ENCODE measurements around the gene DQX1.

DQX1 gene

GRCh38 chr2:74525717-74526648, at the start of gene DQX1:
Gene DQX1 (minus strand): TSS chr2:74526231. CDS start chr2:74525729, 502 bp downstream.
- H3K4me3 ChIP-seq (ENCODE audit: low read depth, low read length) = no peak within 1 kb of the TSS
- TF ChIP-seq CTCF (IDR thresholded peaks at IDR 0.05; ENCODE audit: low read depth, low read length, missing control alignments) = no peak
- in situ Hi-C loops (cut with HindIII; ENCODE audit: low sequenced_read_pairs) = loop anchor here (5.0 kb wide), 1 partner anchor 89 kb away; no protein-coding TSS in a partner anchor
- no peak for DNase-seq (ENCODE audit: low read depth)

- no peak overlapping the region for H3K4me3 ChIP-seq (ENCODE audit: low read depth, low read length)
- DNase-seq (ENCODE audit: low read depth) = no peak
- in situ Hi-C loops (cut with HindIII; ENCODE audit: low sequenced_read_pairs) = loop anchor here (5.0 kb wide), 1 partner anchor 83 kb away; no protein-coding TSS in a partner anchor
- no peak for TF ChIP-seq CTCF (IDR thresholded peaks at IDR 0.05; ENCODE audit: low read depth, low read length, missing control alignments)
These were observed 49.3 kb upstream of the DQX1 start for GRCh38 chr2:74575320-74575719.

- DNase-seq (ENCODE audit: low read depth) = no peak
These were observed 47.9 kb upstream of the DQX1 start for GRCh38 chr2:74573747-74574562.

GRCh38 chr2:74572178-74572925, 46.3 kb upstream of the DQX1 start:
- in situ Hi-C loops (cut with HindIII; ENCODE audit: low sequenced_read_pairs) = no loop called here
- no peak for DNase-seq (ENCODE audit: low read depth)
- no peak overlapping the region for H3K4me3 ChIP-seq (ENCODE audit: low read depth, low read length)
- TF ChIP-seq CTCF (IDR thresholded peaks at IDR 0.05; ENCODE audit: low read depth, low read length, missing control alignments) = no peak

More at GRCh38 chr2:74573747-74574562, 47.9 kb upstream of the DQX1 start:
- no peak overlapping the region for H3K4me3 ChIP-seq (ENCODE audit: low read depth, low read length)
- in situ Hi-C loops (cut with HindIII; ENCODE audit: low sequenced_read_pairs) = no loop called here
- TF ChIP-seq CTCF (IDR thresholded peaks at IDR 0.05; ENCODE audit: low read depth, low read length, missing control alignments) = no peak

- no peak overlapping the region for H3K4me3 ChIP-seq (ENCODE audit: low read depth, low read length)
- no peak for DNase-seq (ENCODE audit: low read depth)
- in situ Hi-C loops (cut with HindIII; ENCODE audit: low sequenced_read_pairs) = no loop called here
- no peak for TF ChIP-seq CTCF (IDR thresholded peaks at IDR 0.05; ENCODE audit: low read depth, low read length, missing control alignments)
These were observed 45.0 kb upstream of the DQX1 start for GRCh38 chr2:74571058-74571457.

- no peak overlapping the region for H3K4me3 ChIP-seq (ENCODE audit: low read depth, low read length)
- no peak for TF ChIP-seq CTCF (IDR thresholded peaks at IDR 0.05; ENCODE audit: low read depth, low read length, missing control alignments)
- in situ Hi-C loops (cut with HindIII; ENCODE audit: low sequenced_read_pairs) = no loop called here
- DNase-seq (ENCODE audit: low read depth) = no peak
These were observed 43.7 kb upstream of the DQX1 start for GRCh38 chr2:74569686-74570085.

Data from astrocyte of the cerebellum (primary cell).